DMS53 (cell line): ENCODE data around the gene PCBD2.
"Not testable (repeated sequence)": the region's sequence is repeated elsewhere in the genome, so short reads cannot be mapped to it uniquely, and the experiment has no call there.

Experiments
- DNase-seq: peaks from one replicate; lab custom pipeline; 2025; lab: John Stamatoyannopoulos, UW

The PCBD2 gene

GRCh38 chr5:134904610-134905245, at the start of gene PCBD2:
Gene PCBD2, plus strand, starts transcription at chr5:134905131. Its CDS starts 9 bp downstream, at chr5:134905140.
- DNase-seq = peak; percentile 99

- not testable (repeated sequence) for DNase-seq
Observed at GRCh38 chr5:134856465-134856864, 48.5 kb upstream of the PCBD2 start.

- DNase-seq = no peak
Observed at GRCh38 chr5:134857401-134857800, 47.5 kb upstream of the PCBD2 start.

- DNase-seq = no peak
Observed at GRCh38 chr5:134864707-134865106, 40.2 kb upstream of the PCBD2 start.

GRCh38 chr5:134873494-134873893, 31.4 kb upstream of the PCBD2 start:
- peak; percentile 46 for DNase-seq

- DNase-seq = peak; percentile 95
Observed at GRCh38 chr5:134873987-134874830, 30.7 kb upstream of the PCBD2 start, which contains the start of gene TXNDC15. Gene TXNDC15, plus strand, starts transcription at chr5:134874371. Its CDS starts 57 bp downstream, at chr5:134874428.

GRCh38 chr5:134874831-134875655, 29.9 kb upstream of the PCBD2 start:
- DNase-seq = peak; percentile 68

GRCh38 chr5:134877159-134877558, 27.8 kb upstream of the PCBD2 start:
- no peak for DNase-seq

GRCh38 chr5:134878403-134878802, 26.5 kb upstream of the PCBD2 start:
- DNase-seq = no peak

- no peak for DNase-seq
Observed at GRCh38 chr5:134879456-134879855, 25.5 kb upstream of the PCBD2 start.

GRCh38 chr5:134880937-134881336, 24.0 kb upstream of the PCBD2 start:
- not testable (repeated sequence) for DNase-seq

GRCh38 chr5:134881711-134882110, 23.2 kb upstream of the PCBD2 start:
- not testable (repeated sequence) for DNase-seq

- no peak for DNase-seq
Observed at GRCh38 chr5:134887593-134888159, 17.3 kb upstream of the PCBD2 start.

- DNase-seq = no peak
Observed at GRCh38 chr5:134889335-134889734, 15.6 kb upstream of the PCBD2 start.

- DNase-seq = no peak
Observed at GRCh38 chr5:134891473-134891872, 13.5 kb upstream of the PCBD2 start.

GRCh38 chr5:134892282-134892681, 12.6 kb upstream of the PCBD2 start:
- DNase-seq = no peak

GRCh38 chr5:134892926-134893325, 12.0 kb upstream of the PCBD2 start:
- DNase-seq = no peak

- no peak for DNase-seq
Observed at GRCh38 chr5:134893748-134894505, 11.0 kb upstream of the PCBD2 start.

- DNase-seq = no peak
Observed at GRCh38 chr5:134902071-134902801, 2.7 kb upstream of the PCBD2 start.

GRCh38 chr5:134905246-134905996, 490 bp downstream of the PCBD2 start:
- peak; percentile 88 for DNase-seq
